ENCODE measurements around the gene PIEZO2.

GRCh38 chr18:11031966-11032365 lies 117.4 kb downstream of the PIEZO2 start:
- no peak for TF ChIP-seq CTCF (IDR thresholded peaks at IDR 0.05)
- no peak for TF ChIP-seq POLR2A (IDR thresholded peaks at IDR 0.05)
- TF ChIP-seq POLR2AphosphoS5 (IDR thresholded peaks at IDR 0.05), result no peak
- TF ChIP-seq EP300 (IDR thresholded peaks at IDR 0.05), result no peak

All from upper lobe of left lung (tissue), 4 donors.